ENCODE measurements around the gene CCNJL. TPM values are rescaled to one million over a fixed set of nuclear protein-coding genes. Genes with fewer than 3 reads are reported as not detected.

CCNJL gene
- total RNA-seq (10 to 100 TPM in 1 of 2 donors, 1 to 10 TPM in 1; 9.1 to 22.3 TPM), polyA plus RNA-seq (10 to 100 TPM; 10.4 to 16.5 TPM)
- long read RNA-seq, donor 1, partial matches to known transcripts = 0 of 3 reads
- long read RNA-seq, donor 1, other reads (novel, unspliced or antisense) = 0 of 3 reads
- long read RNA-seq, donor 2, partial matches to known transcripts = 0 of 2 reads
- long read RNA-seq, donor 2, other reads (novel, unspliced or antisense) = 0 of 2 reads
- long read RNA-seq, donor 3, partial matches to known transcripts = 0 of 1 reads
- long read RNA-seq, donor 3, other reads (novel, unspliced or antisense) = 0 of 1 reads
- long read RNA-seq, donor 4, partial matches to known transcripts = 0 of 1 reads
- long read RNA-seq, donor 4, other reads (novel, unspliced or antisense) = 0 of 1 reads
- long read RNA-seq, donor 5, partial matches to known transcripts = 0 of 5 reads
- long read RNA-seq, donor 5, other reads (novel, unspliced or antisense) = 0 of 5 reads

DNA sequence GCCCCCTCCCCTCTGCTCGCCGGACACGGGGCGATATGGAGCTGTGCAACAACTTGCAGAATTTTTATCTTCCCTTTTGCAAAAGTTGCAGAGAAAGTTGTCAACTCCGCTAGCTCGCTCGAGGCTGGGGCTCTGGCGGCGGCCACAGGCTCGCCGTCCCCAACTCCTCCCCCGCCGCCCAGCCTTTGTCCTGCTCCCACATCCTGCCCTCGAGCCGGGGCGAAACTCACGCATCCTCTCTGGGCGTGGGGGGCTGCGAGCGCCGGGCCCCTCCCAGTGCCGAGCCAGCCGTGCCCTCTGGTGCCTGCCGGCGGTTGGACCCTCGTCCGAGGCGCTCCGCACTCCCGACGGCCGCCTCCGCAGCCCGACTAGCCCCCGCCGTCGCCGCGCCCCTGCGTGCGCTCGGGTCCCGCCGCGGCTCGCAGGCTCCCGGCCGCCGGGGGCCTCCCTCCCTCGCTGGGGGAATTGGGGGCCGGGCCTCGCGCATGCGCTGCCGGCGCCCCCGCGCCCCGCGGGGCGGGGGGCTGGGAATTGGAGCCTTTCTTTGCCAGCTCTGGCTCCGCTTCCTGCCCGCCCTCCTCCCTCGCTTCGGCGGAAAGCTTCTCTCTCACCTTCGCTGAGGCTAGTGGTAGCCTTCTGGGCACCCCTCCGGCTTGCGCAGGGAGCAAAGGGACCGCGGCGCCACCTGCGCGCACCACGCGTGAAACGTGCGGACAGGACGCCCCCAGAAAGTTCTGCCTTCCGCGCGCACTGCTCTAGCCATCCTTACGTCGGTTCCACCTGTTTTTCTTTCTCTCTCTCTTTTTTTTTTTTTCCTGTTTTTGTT is at the start of gene CCNJL:
TSS of gene CCNJL (minus strand) at position 431 of the 826 bp plus-strand sequence. CDS start 641 bp downstream, outside the sequence.
- ATAC-seq (ENCODE audit: insufficient read depth, low FRiP score) = peak; percentile 77
- peak within 1 kb of the TSS; percentile 72 for H3K4me3 ChIP-seq
- H3K9me3 ChIP-seq (ENCODE audit: control insufficient read depth in 4 of 4, insufficient read depth in 3 of 4, low read length in 3 of 4) = no peaks in the 10 kb centered on the region
- TF ChIP-seq, protein P1, sequence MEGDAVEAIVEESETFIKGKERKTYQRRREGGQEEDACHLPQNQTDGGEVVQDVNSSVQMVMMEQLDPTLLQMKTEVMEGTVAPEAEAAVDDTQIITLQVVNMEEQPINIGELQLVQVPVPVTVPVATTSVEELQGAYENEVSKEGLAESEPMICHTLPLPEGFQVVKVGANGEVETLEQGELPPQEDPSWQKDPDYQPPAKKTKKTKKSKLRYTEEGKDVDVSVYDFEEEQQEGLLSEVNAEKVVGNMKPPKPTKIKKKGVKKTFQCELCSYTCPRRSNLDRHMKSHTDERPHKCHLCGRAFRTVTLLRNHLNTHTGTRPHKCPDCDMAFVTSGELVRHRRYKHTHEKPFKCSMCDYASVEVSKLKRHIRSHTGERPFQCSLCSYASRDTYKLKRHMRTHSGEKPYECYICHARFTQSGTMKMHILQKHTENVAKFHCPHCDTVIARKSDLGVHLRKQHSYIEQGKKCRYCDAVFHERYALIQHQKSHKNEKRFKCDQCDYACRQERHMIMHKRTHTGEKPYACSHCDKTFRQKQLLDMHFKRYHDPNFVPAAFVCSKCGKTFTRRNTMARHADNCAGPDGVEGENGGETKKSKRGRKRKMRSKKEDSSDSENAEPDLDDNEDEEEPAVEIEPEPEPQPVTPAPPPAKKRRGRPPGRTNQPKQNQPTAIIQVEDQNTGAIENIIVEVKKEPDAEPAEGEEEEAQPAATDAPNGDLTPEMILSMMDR (IDR thresholded peaks at IDR 0.05; ENCODE audit: control extremely low read depth, extremely low read depth) = no peak
- peaks cover under 1 to 8% (median 4%) of the 10 kb centered on the region in 4 donors for H3K36me3 ChIP-seq (ENCODE audit: control insufficient read depth in 4 of 4, insufficient read depth in 4 of 4, low read length in 4 of 4)
- peak; percentile 85 to 89 (median 85) for DNase-seq
- peaks cover 0 to 18% (median 7%) of the 10 kb centered on the region in 5 donors for H3K4me1 ChIP-seq (ENCODE audit: control insufficient read depth in 5 of 5, insufficient read depth in 5 of 5, low read length in 5 of 5)
- 1% methylated on average over 63 to 84 of the region's 84 CpGs for WGBS, 2 donors
- no peaks in the 10 kb centered on the region for H3K27me3 ChIP-seq (ENCODE audit: control insufficient read depth in 3 of 3, insufficient read depth in 3 of 3, low read length in 2 of 3)
- H3K27ac ChIP-seq (ENCODE audit: low read depth in 1 of 2, low read length in 1 of 2) = peak within 1 kb of the TSS; percentile 25 to 95
- peak within 1 kb of the TSS; percentile 32 to 51 for H3K9ac ChIP-seq (ENCODE audit: insufficient read depth in 1 of 2, low read length in 2 of 2)

DNA sequence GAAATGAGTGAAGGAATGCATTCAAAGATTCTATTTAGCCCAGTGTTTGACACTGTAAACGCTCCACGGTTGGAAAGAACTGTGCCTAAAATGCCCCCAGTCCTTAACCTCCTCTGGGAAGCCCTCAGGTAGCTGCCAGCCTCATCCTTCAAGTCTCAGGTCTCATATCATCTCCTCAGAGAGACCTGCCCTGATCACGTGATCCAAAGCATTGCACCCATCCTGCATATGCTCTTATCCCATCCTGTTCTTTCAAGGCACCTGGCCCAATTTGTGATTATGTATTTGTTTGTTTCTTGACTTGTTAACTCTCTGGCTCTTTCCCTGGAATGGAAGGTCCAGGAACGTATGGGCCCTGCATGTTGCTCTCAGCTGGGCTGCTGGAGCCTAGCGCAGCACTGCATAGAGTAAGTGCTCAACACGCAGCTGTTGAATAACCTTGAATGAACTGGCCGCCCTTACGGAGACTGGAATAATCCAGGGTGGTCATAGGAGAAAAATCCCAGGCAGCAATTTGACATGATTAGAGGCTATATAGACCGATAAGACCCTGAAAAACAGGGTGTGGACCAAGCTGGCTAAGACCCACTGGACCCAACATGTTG is 49.4 kb upstream of the CCNJL start:
- TF ChIP-seq, protein P1 (IDR thresholded peaks at IDR 0.05; ENCODE audit: control extremely low read depth, extremely low read depth) = no peak
- Histone ChIP-seq H3K9ac (ENCODE audit: insufficient read depth in 1 of 2, low read length in 2 of 2) (no peak overlapping the region), H3K27me3 (ENCODE audit: control insufficient read depth in 3 of 3, insufficient read depth in 3 of 3, low read length in 2 of 3) (no peaks in the 10 kb centered on the region), H3K36me3 (ENCODE audit: control insufficient read depth in 4 of 4, insufficient read depth in 4 of 4, low read length in 4 of 4) (no peaks in the 10 kb centered on the region), H3K27ac (ENCODE audit: low read depth in 1 of 2, low read length in 1 of 2) (no peak overlapping the region), H3K9me3 (ENCODE audit: control insufficient read depth in 4 of 4, insufficient read depth in 3 of 4, low read length in 3 of 4) (no peaks in the 10 kb centered on the region), H3K4me1 (ENCODE audit: control insufficient read depth in 5 of 5, insufficient read depth in 5 of 5, low read length in 5 of 5) (peaks cover 0 to 28% (median 8%) of the 10 kb centered on the region in 5 donors), H3K4me3 (no peak overlapping the region)
- 85 to 88% methylated on average over 9 of the region's 9 CpGs for WGBS, 2 donors
- DNase-seq (no peak), ATAC-seq (ENCODE audit: insufficient read depth, low FRiP score) (no peak)

- H3K4me3 ChIP-seq = no peak overlapping the region
- H3K27me3 ChIP-seq (ENCODE audit: control insufficient read depth in 3 of 3, insufficient read depth in 3 of 3, low read length in 2 of 3) = no peaks in the 10 kb centered on the region
- H3K27ac ChIP-seq (ENCODE audit: low read depth in 1 of 2, low read length in 1 of 2) = no peak overlapping the region
- no peak for ATAC-seq (ENCODE audit: insufficient read depth, low FRiP score)
- no peak overlapping the region for H3K9ac ChIP-seq (ENCODE audit: insufficient read depth in 1 of 2, low read length in 2 of 2)
- WGBS, 2 donors = 66 to 83% methylated on average over 3 of the region's 3 CpGs
- peaks cover 0 to 39% (median 12%) of the 10 kb centered on the region in 5 donors for H3K4me1 ChIP-seq (ENCODE audit: control insufficient read depth in 5 of 5, insufficient read depth in 5 of 5, low read length in 5 of 5)
- DNase-seq = no peak
- no peaks in the 10 kb centered on the region for H3K9me3 ChIP-seq (ENCODE audit: control insufficient read depth in 4 of 4, insufficient read depth in 3 of 4, low read length in 3 of 4)
- no peaks in the 10 kb centered on the region for H3K36me3 ChIP-seq (ENCODE audit: control insufficient read depth in 4 of 4, insufficient read depth in 4 of 4, low read length in 4 of 4)
- TF ChIP-seq, protein P1 (IDR thresholded peaks at IDR 0.05; ENCODE audit: control extremely low read depth, extremely low read depth) = no peak
Observed at GRCh38 chr5:160360310-160360709, 47.9 kb upstream of the CCNJL start.

Data from lung (tissue), 16 donors.